HEK293 (cell line): Measurements from ENCODE around the gene LALBA.
A peak's percentile ranks its signal among the peaks of the same experiment; 100 is the strongest.

ENCODE experiments used
- CTCF ChIA-PET: fragments of 350-600 bp; formaldehyde crosslinking; extraction: SDS; loops from one replicate; lab custom pipeline; 2021; ENCODE audit warnings: antibody characterized with exemption; lab: Yijun Ruan, JAX
- POLR2A ChIA-PET: fragments of 300-600 bp; formaldehyde crosslinking; extraction: SDS; loops from one replicate; lab custom pipeline; 2020; ENCODE audit warnings: antibody characterized with exemption, inconsistent platforms; lab: Yijun Ruan, JAX
- H3K27ac ChIP-seq: fragments of 200-500 bp; sonication (Bioruptor generic); 2 replicates; pipeline ENCODE4 v1.5.1; 2014; ENCODE audit warnings: low read depth, low read length, control low read depth, inconsistent platforms; ENCODE audit errors: extremely low read depth
- H3K36me3 ChIP-seq, 2 experiments: fragments of 200-500 bp in 1 of 2; sonication (Bioruptor generic) in 1 of 2; 1 replicate in 1 of 2; 2 replicates in 1 of 2; pipeline ENCODE4 v1.5.1; 2014 to 2017; ENCODE audit warnings: inconsistent platforms in 2 of 2, low read length in 2 of 2; ENCODE audit not compliant: control insufficient read depth in 2 of 2, insufficient read depth in 1 of 2
- H3K4me1 ChIP-seq: fragments of 200-500 bp; sonication (Bioruptor generic); 2 replicates; pipeline ENCODE4 v1.5.1; 2014; ENCODE audit warnings: mild to moderate bottlenecking, low read length, inconsistent platforms; ENCODE audit not compliant: control insufficient read depth, insufficient read depth
- H3K4me3 ChIP-seq: 2 replicates; pipeline ENCODE4 v1.5.1; 2011; ENCODE audit warnings: low read depth, mild to moderate bottlenecking, control low read depth, low read length, moderate library complexity
- H3K9me3 ChIP-seq: fragments of 200-500 bp; sonication (Bioruptor generic); 2 replicates; pipeline ENCODE4 v1.5.1; 2014; ENCODE audit warnings: low read depth, low read length, inconsistent platforms; ENCODE audit not compliant: control insufficient read depth, insufficient read depth
- BCL11A ChIP-seq: fragments of 450-650 bp; formaldehyde crosslinking; IDR thresholded peaks from 2 replicates; pipeline ENCODE4 v1.5.1; 2016; ENCODE audit warnings: low read depth, missing biosample characterization, missing genetic modification characterization
- GLIS2 ChIP-seq: fragments of 450-650 bp; formaldehyde crosslinking; IDR thresholded peaks from 2 replicates; pipeline ENCODE4 v1.5.1; 2016; ENCODE audit warnings: missing biosample characterization, missing genetic modification characterization
- KLF16 ChIP-seq: fragments of 450-650 bp; formaldehyde crosslinking; IDR thresholded peaks from 2 replicates; pipeline ENCODE4 v1.5.1; 2017; ENCODE audit warnings: missing biosample characterization, missing genetic modification characterization
- MEIS1 ChIP-seq: sonication (generic); formaldehyde crosslinking; IDR thresholded peaks from 2 replicates; pipeline ENCODE4 v1.8.1; 2022; ENCODE audit warnings: missing genetic modification reagents, mild to moderate bottlenecking, borderline replicate concordance
- OSR2 ChIP-seq: fragments of 450-650 bp; formaldehyde crosslinking; IDR thresholded peaks from 2 replicates; pipeline ENCODE4 v1.5.1; 2016; ENCODE audit warnings: missing biosample characterization, missing genetic modification characterization
- OVOL3 ChIP-seq: fragments of 450-650 bp; formaldehyde crosslinking; IDR thresholded peaks from 2 replicates; pipeline ENCODE4 v1.5.1; 2016; ENCODE audit warnings: missing biosample characterization, missing genetic modification characterization
- SP3 ChIP-seq: fragments of 450-650 bp; formaldehyde crosslinking; IDR thresholded peaks from 2 replicates; pipeline ENCODE4 v1.5.1; 2016; ENCODE audit warnings: missing biosample characterization, missing genetic modification characterization
- ZBTB10 ChIP-seq: fragments of 450-650 bp; formaldehyde crosslinking; IDR thresholded peaks from 2 replicates; pipeline ENCODE4 v1.5.1; 2016; ENCODE audit warnings: missing biosample characterization, missing genetic modification characterization
- ZBTB17 ChIP-seq: fragments of 450-650 bp; formaldehyde crosslinking; IDR thresholded peaks from 2 replicates; pipeline ENCODE4 v1.5.1; 2016; ENCODE audit warnings: missing biosample characterization, missing genetic modification characterization
- ZIC2 ChIP-seq: fragments of 450-650 bp; formaldehyde crosslinking; IDR thresholded peaks from 2 replicates; pipeline ENCODE4 v1.5.1; 2016; ENCODE audit warnings: missing biosample characterization, missing genetic modification characterization
- ZNF311 ChIP-seq: fragments of 450-650 bp; formaldehyde crosslinking; IDR thresholded peaks from 2 replicates; pipeline ENCODE4 v1.5.1; 2017; ENCODE audit warnings: missing biosample characterization, missing genetic modification characterization, borderline replicate concordance
- ZNF335 ChIP-seq: fragments of 450-650 bp; formaldehyde crosslinking; conservative IDR thresholded peaks from 2 replicates; pipeline ENCODE4 v1.5.1; 2016; ENCODE audit warnings: missing biosample characterization, missing genetic modification characterization
- ZNF521 ChIP-seq: fragments of 450-650 bp; formaldehyde crosslinking; IDR thresholded peaks from 2 replicates; pipeline ENCODE4 v1.5.1; 2017; ENCODE audit warnings: missing biosample characterization, mild to moderate bottlenecking, missing genetic modification characterization
- ZNF654 ChIP-seq: fragments of 450-650 bp; formaldehyde crosslinking; IDR thresholded peaks from 2 replicates; pipeline ENCODE4 v1.5.1; 2016; ENCODE audit warnings: low read depth, missing biosample characterization, missing genetic modification characterization
- ZNF701 ChIP-seq: fragments of 450-650 bp; formaldehyde crosslinking; IDR thresholded peaks from 2 replicates; pipeline ENCODE4 v1.5.1; 2016; ENCODE audit warnings: missing biosample characterization, missing genetic modification characterization
- ZSCAN30 ChIP-seq: fragments of 450-650 bp; IDR thresholded peaks from 2 replicates; pipeline ENCODE4 v1.5.1; 2018; ENCODE audit warnings: missing biosample characterization, mild to moderate bottlenecking, missing genetic modification characterization, moderate library complexity
- TF ChIP-seq, protein P1 (sequence below): fragments of 450-650 bp; formaldehyde crosslinking; IDR thresholded peaks from 2 replicates; pipeline ENCODE4 v1.5.1; 2016; ENCODE audit warnings: missing biosample characterization, missing genetic modification characterization
- TF ChIP-seq, protein P2 (sequence below): fragments of 450-650 bp; formaldehyde crosslinking; IDR thresholded peaks from 2 replicates; pipeline ENCODE4 v1.5.1; 2016; ENCODE audit warnings: missing biosample characterization, missing genetic modification characterization
- TF ChIP-seq, protein P3 (sequence below): fragments of 450-650 bp; formaldehyde crosslinking; IDR thresholded peaks from 2 replicates; pipeline ENCODE4 v1.5.1; 2016; ENCODE audit warnings: missing biosample characterization, missing genetic modification characterization

The LALBA gene

DNA sequence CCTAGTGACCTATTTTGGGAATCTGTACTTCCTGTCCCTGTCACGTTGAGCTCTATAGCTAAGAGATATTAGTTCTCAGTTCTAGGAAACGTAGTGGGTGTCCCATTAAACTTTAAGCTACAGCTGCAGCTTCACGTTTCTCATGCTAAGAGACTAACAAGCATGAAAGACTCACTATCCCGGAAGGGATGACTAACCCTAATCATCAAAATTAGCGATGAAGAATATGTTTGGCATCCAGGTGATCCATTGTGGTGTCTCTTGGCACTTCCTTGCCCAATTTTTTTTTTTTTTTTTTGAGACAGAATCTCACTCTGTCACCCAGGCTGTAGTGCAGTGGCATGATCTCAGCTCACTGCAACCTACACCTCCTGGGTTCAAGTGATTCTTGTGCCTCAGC lies 11.0 kb upstream of the LALBA start:
- no peaks in the 10 kb centered on the region for H3K4me1 ChIP-seq
- TF ChIP-seq GLIS2 (no peak), ZSCAN30 (tag by site-specific recombination) (no peak), ZBTB10 (tag by site-specific recombination) (no peak)
- no peaks in the 10 kb centered on the region for H3K9me3 ChIP-seq
- no peak overlapping the region for H3K27ac ChIP-seq
- CTCF ChIA-PET, result interaction anchor here (0.6 to 1.4 kb wide), 4 partner anchors 39 to 507 kb away, joined by 3 to 6 read pairs (median 3); no protein-coding TSS in a partner anchor
- H3K4me3 ChIP-seq, result no peak overlapping the region
- POLR2A ChIA-PET, result no interaction called here
- H3K36me3 ChIP-seq, result no peaks in the 10 kb centered on the region

- H3K4me3 ChIP-seq, result no peak overlapping the region
- TF ChIP-seq, protein P1, sequence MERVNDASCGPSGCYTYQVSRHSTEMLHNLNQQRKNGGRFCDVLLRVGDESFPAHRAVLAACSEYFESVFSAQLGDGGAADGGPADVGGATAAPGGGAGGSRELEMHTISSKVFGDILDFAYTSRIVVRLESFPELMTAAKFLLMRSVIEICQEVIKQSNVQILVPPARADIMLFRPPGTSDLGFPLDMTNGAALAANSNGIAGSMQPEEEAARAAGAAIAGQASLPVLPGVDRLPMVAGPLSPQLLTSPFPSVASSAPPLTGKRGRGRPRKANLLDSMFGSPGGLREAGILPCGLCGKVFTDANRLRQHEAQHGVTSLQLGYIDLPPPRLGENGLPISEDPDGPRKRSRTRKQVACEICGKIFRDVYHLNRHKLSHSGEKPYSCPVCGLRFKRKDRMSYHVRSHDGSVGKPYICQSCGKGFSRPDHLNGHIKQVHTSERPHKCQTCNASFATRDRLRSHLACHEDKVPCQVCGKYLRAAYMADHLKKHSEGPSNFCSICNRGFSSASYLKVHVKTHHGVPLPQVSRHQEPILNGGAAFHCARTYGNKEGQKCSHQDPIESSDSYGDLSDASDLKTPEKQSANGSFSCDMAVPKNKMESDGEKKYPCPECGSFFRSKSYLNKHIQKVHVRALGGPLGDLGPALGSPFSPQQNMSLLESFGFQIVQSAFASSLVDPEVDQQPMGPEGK (tag by site-specific recombination), result no peak
- peak; percentile 46; the same call in 1 of the 2 replicates for TF ChIP-seq ZBTB17 (tag by site-specific recombination)
- TF ChIP-seq, all 188 proteins: peak for 1
- Histone ChIP-seq H3K9me3 (no peaks in the 10 kb centered on the region), H3K4me1 (no peaks in the 10 kb centered on the region), H3K36me3 (no peaks in the 10 kb centered on the region), H3K27ac (no peak overlapping the region)
- POLR2A ChIA-PET, result no interaction called here
- CTCF ChIA-PET, result no interaction called here
Observed at GRCh38 chr12:48572326-48572725, 2.5 kb upstream of the LALBA start.

DNA sequence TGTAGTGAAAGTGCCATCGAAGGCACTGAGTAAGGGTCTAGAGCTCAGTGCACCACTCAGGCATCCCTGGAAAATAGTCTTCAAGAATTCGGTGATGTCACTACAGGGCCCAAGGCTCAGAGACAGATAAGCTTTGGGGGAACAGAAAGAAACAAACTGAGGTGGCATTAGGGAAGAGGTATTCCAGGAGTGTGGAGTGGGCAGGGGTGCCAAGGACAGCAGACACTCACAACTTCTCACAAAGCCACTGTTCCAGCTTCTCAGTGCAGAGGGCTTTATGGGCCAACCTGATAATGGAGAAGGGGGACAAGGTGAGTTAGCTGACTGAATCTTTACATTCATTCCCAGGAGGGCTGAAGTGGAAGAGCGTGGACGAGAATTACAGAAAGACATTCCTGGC lies 2.1 kb downstream of the LALBA start:
- POLR2A ChIA-PET, result no interaction called here
- CTCF ChIA-PET, result interaction anchor here (0.6 to 1.4 kb wide), 2 partner anchors 10 to 51 kb away, joined by 4 read pairs; no protein-coding TSS in a partner anchor
- no peaks in the 10 kb centered on the region for H3K4me1 ChIP-seq

DNA sequence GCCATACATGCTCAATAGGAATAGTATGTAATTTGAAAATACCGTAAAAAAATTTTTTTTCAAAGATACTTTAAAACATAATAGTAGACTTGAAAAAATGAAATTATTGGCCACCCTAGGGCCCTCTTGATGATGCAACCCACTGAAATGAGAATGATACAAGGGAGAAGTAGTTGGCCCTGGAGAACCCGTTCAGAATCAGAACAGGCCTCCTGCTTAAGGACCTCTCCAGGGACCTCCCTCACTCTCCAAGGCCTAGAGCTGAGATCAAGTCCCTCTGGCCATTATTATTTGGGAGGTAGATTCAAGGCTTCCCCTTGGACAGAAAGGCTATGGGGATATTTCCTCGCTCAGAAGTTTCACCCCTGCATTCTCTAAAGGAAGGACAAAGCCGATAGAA lies 11.9 kb downstream of the LALBA start:
- no peaks in the 10 kb centered on the region for H3K36me3 ChIP-seq
- no peak overlapping the region for H3K4me3 ChIP-seq
- no peaks in the 10 kb centered on the region for H3K4me1 ChIP-seq
- H3K9me3 ChIP-seq, result no peaks in the 10 kb centered on the region
- ChIA-PET CTCF (interaction anchor here (0.6 kb wide), 1 partner anchor 60 kb away, joined by 3 read pairs; no protein-coding TSS in a partner anchor), POLR2A (no interaction called here)
- H3K27ac ChIP-seq, result no peak overlapping the region
- TF ChIP-seq, protein P2, sequence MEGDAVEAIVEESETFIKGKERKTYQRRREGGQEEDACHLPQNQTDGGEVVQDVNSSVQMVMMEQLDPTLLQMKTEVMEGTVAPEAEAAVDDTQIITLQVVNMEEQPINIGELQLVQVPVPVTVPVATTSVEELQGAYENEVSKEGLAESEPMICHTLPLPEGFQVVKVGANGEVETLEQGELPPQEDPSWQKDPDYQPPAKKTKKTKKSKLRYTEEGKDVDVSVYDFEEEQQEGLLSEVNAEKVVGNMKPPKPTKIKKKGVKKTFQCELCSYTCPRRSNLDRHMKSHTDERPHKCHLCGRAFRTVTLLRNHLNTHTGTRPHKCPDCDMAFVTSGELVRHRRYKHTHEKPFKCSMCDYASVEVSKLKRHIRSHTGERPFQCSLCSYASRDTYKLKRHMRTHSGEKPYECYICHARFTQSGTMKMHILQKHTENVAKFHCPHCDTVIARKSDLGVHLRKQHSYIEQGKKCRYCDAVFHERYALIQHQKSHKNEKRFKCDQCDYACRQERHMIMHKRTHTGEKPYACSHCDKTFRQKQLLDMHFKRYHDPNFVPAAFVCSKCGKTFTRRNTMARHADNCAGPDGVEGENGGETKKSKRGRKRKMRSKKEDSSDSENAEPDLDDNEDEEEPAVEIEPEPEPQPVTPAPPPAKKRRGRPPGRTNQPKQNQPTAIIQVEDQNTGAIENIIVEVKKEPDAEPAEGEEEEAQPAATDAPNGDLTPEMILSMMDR (tag by site-specific recombination), result no peak
- TF ChIP-seq, protein P3, sequence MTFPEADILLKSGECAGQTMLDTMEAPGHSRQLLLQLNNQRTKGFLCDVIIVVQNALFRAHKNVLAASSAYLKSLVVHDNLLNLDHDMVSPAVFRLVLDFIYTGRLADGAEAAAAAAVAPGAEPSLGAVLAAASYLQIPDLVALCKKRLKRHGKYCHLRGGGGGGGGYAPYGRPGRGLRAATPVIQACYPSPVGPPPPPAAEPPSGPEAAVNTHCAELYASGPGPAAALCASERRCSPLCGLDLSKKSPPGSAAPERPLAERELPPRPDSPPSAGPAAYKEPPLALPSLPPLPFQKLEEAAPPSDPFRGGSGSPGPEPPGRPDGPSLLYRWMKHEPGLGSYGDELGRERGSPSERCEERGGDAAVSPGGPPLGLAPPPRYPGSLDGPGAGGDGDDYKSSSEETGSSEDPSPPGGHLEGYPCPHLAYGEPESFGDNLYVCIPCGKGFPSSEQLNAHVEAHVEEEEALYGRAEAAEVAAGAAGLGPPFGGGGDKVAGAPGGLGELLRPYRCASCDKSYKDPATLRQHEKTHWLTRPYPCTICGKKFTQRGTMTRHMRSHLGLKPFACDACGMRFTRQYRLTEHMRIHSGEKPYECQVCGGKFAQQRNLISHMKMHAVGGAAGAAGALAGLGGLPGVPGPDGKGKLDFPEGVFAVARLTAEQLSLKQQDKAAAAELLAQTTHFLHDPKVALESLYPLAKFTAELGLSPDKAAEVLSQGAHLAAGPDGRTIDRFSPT (tag by site-specific recombination), result no peak
- TF ChIP-seq ZNF335 (tag by site-specific recombination), result no peak
- no peak for TF ChIP-seq ZNF521 (tag by site-specific recombination)
- no peak for TF ChIP-seq KLF16
- no peak for TF ChIP-seq ZNF654 (tag by site-specific recombination)
- no peak for TF ChIP-seq ZIC2 (tag by site-specific recombination)
- no peak for TF ChIP-seq BCL11A
- no peak for TF ChIP-seq OSR2
- TF ChIP-seq SP3 (tag by site-specific recombination), result no peak
- no peak for TF ChIP-seq ZNF311
- TF ChIP-seq MEIS1 (CRISPR knock-in tag), result no peak
- no peak for TF ChIP-seq OVOL3 (tag by site-specific recombination)
- no peak for TF ChIP-seq ZNF701 (tag by site-specific recombination)

More for the DNA sequence above, 2.1 kb downstream of the LALBA start:
- no peaks in the 10 kb centered on the region for H3K9me3 ChIP-seq
- TF ChIP-seq ZBTB17 (tag by site-specific recombination), result no peak
- H3K4me3 ChIP-seq, result no peak overlapping the region
- H3K36me3 ChIP-seq, result no peaks in the 10 kb centered on the region
- no peak overlapping the region for H3K27ac ChIP-seq
